Stomach (tissue), 4 donors: Measurements from ENCODE around the gene UCHL5.

ENCODE experiments used
- EP300 ChIP-seq: sonication (generic); formaldehyde crosslinking; IDR thresholded peaks from one replicate; pipeline ENCODE4 v1.6.1; 2017; ENCODE audit warnings: antibody characterized with exemption
- POLR2A ChIP-seq, 4 donors: fragments of 450-650 bp; IDR thresholded peaks; one replicate each; pipeline ENCODE4 v1.6.1; 2016; ENCODE audit warnings: antibody characterized with exemption in 4 of 4, control low read depth in 2 of 4, mild to moderate bottlenecking in 1 of 4, moderate library complexity in 1 of 4
- TF ChIP-seq, protein P1 (sequence below), 7 experiments: fragments of 450-650 bp in 4 of 7; fragments of 200-600 bp in 3 of 7; sonication (generic) in 3 of 7; IDR thresholded peaks; one replicate each; pipeline ENCODE4 v1.5.1; 2016 to 2019; ENCODE audit warnings: antibody characterized with exemption in 7 of 7, control low read depth in 2 of 7, mild to moderate bottlenecking in 1 of 7

DNA sequence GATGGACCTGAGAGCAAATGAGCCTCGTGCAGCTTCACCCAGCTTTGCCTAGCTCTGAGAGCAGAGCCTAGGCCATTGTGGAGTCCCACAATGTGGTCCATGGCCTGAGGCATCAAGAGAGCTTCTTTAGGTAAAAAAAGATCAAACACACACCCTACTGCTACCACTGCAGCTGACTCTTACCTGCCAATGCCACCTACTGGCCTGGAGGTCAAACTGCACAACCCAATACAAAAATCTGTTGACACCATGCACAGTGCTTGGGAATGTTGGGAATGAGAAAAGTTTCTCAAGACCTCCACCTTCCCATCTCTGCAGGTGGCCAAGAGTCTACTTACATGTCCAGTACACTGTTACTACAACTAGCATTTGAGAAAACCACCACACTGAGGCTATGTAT lies 60.6 kb downstream of the UCHL5 start:
- TF ChIP-seq, protein P1, sequence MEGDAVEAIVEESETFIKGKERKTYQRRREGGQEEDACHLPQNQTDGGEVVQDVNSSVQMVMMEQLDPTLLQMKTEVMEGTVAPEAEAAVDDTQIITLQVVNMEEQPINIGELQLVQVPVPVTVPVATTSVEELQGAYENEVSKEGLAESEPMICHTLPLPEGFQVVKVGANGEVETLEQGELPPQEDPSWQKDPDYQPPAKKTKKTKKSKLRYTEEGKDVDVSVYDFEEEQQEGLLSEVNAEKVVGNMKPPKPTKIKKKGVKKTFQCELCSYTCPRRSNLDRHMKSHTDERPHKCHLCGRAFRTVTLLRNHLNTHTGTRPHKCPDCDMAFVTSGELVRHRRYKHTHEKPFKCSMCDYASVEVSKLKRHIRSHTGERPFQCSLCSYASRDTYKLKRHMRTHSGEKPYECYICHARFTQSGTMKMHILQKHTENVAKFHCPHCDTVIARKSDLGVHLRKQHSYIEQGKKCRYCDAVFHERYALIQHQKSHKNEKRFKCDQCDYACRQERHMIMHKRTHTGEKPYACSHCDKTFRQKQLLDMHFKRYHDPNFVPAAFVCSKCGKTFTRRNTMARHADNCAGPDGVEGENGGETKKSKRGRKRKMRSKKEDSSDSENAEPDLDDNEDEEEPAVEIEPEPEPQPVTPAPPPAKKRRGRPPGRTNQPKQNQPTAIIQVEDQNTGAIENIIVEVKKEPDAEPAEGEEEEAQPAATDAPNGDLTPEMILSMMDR (IDR thresholded peaks at IDR 0.05) = no peak
- TF ChIP-seq EP300 = no peak
- no peak for TF ChIP-seq POLR2A (IDR thresholded peaks at IDR 0.05)
